ENCODE results near the gene TM7SF3. TPM values are rescaled to one million over a fixed set of nuclear protein-coding genes. Genes with fewer than 3 reads are reported as not detected.
A peak's percentile ranks its signal among the peaks of the same experiment; 100 is the strongest.

Gene TM7SF3
- total and polyA plus RNA-seq, 2 experiments from 2014 or later, result 50.1 to 50.8 TPM

- Histone ChIP-seq H3K9me3 (ENCODE audit: low read depth) (no peaks in the 10 kb centered on the region), H3K27me3 (no peaks in the 10 kb centered on the region), H3K4me1 (ENCODE audit: low read depth) (peaks cover 8% of the 10 kb centered on the region), H3K27ac (peak overlapping the region; percentile 11), H3K4me3 (no peak overlapping the region), H3K36me3 (peaks cover 21% of the 10 kb centered on the region)
- no peak for DNase-seq (ENCODE audit: low read depth in 1 of 2, low spot score in 1 of 2)
- no peak for TF ChIP-seq CTCF (IDR thresholded peaks at IDR 0.05; ENCODE audit: low read depth, low read length)
These were observed 60.2 kb downstream of the TM7SF3 start for GRCh38 chr12:26954027-26954426.

DNA sequence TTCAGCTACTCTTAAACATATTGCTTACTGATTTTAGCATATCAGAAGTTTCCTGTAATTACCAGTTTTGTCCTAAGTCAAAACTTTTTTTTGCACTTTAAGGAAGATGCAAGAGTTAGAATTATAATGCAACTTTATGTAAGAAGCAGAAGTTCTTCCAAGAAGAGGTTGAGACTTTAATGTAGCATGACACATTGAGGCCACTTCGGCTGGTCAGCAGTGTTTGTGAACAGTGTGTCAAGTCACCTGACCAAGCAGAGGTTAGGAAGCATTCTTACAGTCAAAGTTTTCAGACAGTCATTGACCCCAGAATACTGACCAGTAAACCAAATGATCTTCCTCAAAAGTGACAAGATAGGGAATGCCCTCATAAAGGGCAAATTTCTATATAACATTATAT, 60.7 kb downstream of the TM7SF3 start:
- peaks cover 21% of the 10 kb centered on the region for H3K36me3 ChIP-seq
- H3K27ac ChIP-seq, result peak overlapping the region; percentile 11
- H3K27me3 ChIP-seq, result no peaks in the 10 kb centered on the region
- H3K9me3 ChIP-seq (ENCODE audit: low read depth), result no peaks in the 10 kb centered on the region
- no peak overlapping the region for H3K4me3 ChIP-seq
- H3K4me1 ChIP-seq (ENCODE audit: low read depth), result peaks cover 8% of the 10 kb centered on the region
- DNase-seq (ENCODE audit: low read depth in 1 of 2, low spot score in 1 of 2), result peak in 1 of 2 donors; percentile 35
- TF ChIP-seq CTCF (IDR thresholded peaks at IDR 0.05; ENCODE audit: low read depth, low read length), result no peak

GRCh38 chr12:26948309-26948708, 65.9 kb downstream of the TM7SF3 start:
- Histone ChIP-seq H3K4me3 (no peak overlapping the region), H3K9me3 (ENCODE audit: low read depth) (no peaks in the 10 kb centered on the region), H3K4me1 (ENCODE audit: low read depth) (peaks cover 2% of the 10 kb centered on the region), H3K27me3 (no peaks in the 10 kb centered on the region), H3K27ac (no peak overlapping the region), H3K36me3 (no peaks in the 10 kb centered on the region)
- DNase-seq (ENCODE audit: low read depth in 1 of 2, low spot score in 1 of 2), result no peak
- no peak for TF ChIP-seq CTCF (IDR thresholded peaks at IDR 0.05; ENCODE audit: low read depth, low read length)

- no peak for TF ChIP-seq CTCF (IDR thresholded peaks at IDR 0.05; ENCODE audit: low read depth, low read length)
- Histone ChIP-seq H3K4me3 (no peak overlapping the region), H3K36me3 (no peaks in the 10 kb centered on the region), H3K4me1 (ENCODE audit: low read depth) (peaks cover 17% of the 10 kb centered on the region), H3K9me3 (ENCODE audit: low read depth) (no peaks in the 10 kb centered on the region), H3K27me3 (no peaks in the 10 kb centered on the region), H3K27ac (no peak overlapping the region)
- DNase-seq (ENCODE audit: low read depth in 1 of 2, low spot score in 1 of 2), result no peak
These were observed 73.0 kb downstream of the TM7SF3 start for GRCh38 chr12:26941215-26941594.

DNA sequence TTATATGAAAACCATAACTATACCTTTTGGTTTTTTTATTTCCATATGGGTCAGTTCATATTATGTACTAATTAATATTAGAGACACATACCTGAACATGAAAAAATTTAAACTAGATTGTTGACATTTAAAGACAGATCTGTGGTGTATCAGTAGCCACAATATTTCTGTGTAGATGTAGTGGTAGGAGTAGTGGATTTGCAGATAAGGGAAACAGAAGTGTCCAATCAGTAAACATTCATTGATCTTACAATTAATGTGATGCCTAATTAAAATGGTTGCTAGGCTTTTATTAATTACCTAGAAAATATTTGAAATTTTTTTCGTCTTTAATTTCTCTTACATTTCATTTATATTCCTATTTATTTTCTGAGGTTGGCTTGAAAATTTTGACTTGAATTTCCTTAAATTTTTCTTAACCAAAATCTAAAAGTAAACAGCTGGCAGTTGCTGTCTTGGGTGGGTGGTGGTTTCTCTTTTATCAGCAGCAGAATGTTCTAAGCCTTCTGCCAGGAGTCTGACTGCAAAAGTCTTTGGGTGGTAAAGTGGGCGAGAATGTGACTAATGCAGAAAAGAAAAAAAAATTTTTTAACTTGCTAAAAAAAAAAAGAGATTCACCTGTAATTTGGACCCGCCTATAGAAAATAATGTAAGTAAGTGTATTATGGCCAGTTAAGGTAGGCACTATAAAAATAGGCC, 73.5 kb downstream of the TM7SF3 start:
- peak in 1 of 2 donors; percentile 55 for DNase-seq (ENCODE audit: low read depth in 1 of 2, low spot score in 1 of 2)
- Histone ChIP-seq H3K27me3 (no peaks in the 10 kb centered on the region), H3K4me1 (ENCODE audit: low read depth) (peaks cover 21% of the 10 kb centered on the region), H3K27ac (no peak overlapping the region), H3K9me3 (ENCODE audit: low read depth) (no peaks in the 10 kb centered on the region), H3K36me3 (no peaks in the 10 kb centered on the region), H3K4me3 (no peak overlapping the region)
- TF ChIP-seq CTCF (IDR thresholded peaks at IDR 0.05; ENCODE audit: low read depth, low read length), result no peak
